COR-L47 (cell line): ENCODE results near the gene ZDHHC3.
A peak's percentile ranks its signal among the peaks of the same experiment; 100 is the strongest.

ENCODE experiments used
- DNase-seq: peaks from one replicate; lab custom pipeline; 2025; lab: John Stamatoyannopoulos, UW

ZDHHC3 gene, protein sequence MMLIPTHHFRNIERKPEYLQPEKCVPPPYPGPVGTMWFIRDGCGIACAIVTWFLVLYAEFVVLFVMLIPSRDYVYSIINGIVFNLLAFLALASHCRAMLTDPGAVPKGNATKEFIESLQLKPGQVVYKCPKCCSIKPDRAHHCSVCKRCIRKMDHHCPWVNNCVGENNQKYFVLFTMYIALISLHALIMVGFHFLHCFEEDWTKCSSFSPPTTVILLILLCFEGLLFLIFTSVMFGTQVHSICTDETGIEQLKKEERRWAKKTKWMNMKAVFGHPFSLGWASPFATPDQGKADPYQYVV

DNA sequence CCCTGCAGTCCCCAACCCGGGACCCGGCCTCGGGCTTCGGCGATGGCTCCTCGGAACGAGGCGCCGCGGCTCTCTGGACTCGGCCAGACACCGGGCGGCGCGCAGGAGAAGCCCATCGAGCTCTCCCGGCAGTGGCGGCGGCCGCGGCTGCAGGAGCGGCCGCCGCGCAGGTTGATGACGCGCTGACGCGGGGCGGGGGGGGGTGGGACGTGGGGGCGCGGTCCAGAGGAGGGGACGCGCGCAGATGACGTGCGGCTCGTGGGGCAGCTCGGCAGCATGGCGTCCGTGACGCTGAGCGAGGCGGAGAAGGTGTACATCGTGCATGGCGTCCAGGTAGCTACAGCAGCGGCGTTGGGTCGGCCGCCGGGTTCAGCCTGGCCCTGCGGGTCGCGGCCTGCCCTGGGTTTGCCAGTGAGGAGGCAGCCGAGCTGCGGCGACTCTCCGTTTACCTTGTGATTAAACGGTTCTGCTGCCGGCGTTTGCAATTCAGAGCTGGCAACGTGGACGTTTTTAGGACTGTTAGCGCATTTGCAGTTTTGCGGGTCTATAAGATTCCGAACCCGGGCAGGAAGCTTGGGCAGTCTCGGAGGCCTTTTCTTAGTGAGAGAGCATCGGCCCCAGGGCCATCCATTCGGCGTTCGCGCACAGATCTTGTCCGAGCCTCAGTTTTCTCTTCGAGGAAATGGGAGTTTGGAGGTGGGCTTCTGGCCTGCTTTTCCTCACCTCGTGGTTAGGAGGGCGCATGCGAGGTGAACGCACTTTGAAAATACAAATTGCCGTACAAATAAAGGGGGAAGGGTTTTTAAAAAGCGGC, at the start of gene ZDHHC3, which contains the start of gene EXOSC7:
Gene ZDHHC3 (minus strand): TSS at position 173 of the 814 bp plus-strand sequence. CDS start 16,738 bp downstream, outside the sequence.
Gene EXOSC7 (plus strand): TSS at position 243 of the 814 bp plus-strand sequence. CDS start 34 bp downstream, at position 277.
- peak; percentile 54 for DNase-seq

- DNase-seq: no peak
Observed at GRCh38 chr3:45024542-45025255, 48.7 kb upstream of the ZDHHC3 start.

DNA sequence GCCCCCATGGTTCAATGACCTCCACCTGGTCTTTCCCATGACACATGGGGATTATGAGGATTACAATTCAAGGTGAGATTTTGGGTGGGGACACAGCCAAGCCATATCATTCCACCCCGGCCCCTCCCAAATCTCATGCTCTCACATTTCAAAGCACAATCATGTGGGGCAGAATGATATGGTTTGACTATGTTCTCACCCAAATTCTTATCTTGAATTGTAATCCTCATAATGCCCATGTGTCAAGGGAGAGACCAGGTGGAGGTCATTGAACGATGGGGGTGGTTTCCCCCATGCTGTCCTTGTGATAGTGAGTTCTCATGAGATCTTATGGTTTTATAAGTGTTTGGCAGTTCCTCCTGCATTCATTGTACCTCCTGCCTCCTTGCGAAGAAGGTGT, 47.7 kb upstream of the ZDHHC3 start:
- DNase-seq: no peak

DNA sequence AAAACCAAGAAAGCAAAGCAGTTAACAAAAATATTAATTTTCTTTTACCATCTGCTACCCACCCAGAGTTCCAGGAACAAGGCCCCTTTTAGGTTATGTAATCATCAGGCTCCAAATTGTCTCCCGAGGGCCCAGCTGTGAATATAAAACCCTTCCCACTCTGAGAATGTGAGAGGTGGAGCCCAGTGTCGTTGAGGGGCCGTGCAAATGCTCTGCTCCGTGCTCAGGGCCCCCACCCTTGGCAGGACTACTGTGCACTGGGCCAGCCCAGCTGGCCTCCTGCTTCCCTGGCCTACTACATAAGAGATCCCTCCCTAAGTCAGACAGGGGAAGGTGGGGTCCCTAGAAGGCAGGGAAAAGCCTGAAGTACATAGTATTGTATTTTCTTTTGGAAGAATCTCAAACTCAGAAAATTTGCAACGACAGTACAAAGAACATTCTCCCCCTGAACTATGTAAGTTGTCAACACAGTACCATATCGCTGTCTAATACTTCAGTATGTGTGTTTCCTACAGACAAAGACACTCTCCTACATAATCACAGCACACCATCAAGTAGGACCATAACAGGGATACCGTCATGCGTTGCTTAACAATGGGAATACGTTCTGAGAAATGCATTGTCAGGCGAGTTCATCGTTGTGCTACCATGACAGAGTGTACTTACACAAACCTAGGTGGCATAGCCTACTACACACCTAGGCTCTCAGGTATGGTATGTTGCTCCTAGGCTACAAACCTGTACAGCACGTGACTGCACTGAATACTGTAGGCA, 45.7 kb upstream of the ZDHHC3 start:
- DNase-seq: no peak

DNA sequence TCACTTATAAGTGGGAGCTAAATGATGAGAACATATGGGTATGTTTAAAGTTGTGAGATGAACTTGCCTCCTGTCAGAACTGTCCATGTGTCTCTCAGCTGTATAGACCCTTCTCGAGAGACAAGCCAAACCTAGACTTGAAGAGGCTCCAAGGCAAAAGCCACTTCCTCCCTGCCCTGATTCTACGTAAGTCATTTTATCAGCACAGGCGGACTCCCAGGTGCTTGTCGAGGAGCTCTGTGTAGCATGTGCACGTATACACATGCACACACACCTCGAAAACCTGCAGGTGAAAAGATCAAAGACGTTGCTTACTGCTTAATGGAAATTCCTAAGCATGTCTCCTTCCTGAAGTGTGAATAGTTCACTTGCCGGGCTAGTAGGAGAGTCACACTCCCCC, 44.6 kb upstream of the ZDHHC3 start:
- DNase-seq: no peak

DNA sequence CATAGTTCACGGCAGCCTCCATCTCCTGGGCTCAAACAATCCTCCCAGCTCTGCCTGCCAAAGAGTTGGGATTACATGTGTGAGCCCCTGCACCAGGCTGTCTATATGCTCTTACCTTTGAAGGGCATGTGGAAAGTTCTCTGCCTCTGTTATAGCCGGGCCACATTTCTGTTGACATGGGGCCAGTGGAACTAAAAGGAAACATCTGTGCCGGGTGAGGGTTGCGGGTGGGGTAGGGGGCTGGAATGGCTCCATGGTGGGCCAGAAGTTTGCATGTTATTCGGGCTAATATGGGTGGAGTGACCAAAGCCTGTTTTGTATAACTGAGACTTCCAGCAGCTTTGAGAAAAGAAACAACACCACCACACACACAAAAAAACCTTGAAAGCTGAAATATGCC, 41.8 kb upstream of the ZDHHC3 start:
- no peak for DNase-seq

GRCh38 chr3:45016916-45017315, 40.9 kb upstream of the ZDHHC3 start:
- DNase-seq: no peak

- no peak for DNase-seq
Observed at GRCh38 chr3:45012577-45012976, 36.6 kb upstream of the ZDHHC3 start.

DNA sequence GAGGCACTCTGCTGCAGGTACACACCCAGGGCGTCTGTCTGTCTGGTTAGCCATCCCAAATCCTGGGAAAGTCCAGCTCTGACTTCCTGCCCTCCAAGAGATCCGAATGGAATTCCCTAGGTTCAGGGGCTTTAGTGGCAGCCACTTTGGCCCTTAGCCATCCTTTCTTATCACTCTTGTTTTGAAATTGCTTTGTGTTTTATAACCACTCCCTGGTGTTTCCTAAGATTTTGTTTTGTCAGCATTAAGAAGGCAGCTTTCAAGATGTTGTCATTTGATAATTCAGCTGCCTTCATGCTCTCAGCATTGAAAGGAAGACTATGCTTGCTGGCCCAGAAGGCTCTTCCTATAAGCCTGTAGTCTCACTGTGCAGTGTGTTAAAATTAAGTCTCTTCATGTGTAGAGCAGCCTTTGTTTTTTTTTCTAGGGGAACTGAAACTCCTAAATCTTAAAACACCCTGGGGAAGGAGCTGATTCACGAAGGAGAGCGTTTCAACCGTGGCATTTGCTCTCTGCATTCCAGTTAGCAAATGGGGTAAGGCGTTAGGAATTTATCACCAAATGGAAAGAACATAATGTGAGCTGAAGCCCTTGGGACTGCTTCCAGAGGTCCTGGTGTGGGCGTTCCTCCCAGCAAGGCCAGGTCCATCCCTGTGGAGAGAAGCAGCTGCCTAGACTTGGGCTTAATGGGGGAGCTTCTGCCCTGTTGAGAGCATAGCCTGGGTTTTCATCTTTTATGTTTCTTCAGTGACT, 36.0 kb upstream of the ZDHHC3 start:
- no peak for DNase-seq

DNA sequence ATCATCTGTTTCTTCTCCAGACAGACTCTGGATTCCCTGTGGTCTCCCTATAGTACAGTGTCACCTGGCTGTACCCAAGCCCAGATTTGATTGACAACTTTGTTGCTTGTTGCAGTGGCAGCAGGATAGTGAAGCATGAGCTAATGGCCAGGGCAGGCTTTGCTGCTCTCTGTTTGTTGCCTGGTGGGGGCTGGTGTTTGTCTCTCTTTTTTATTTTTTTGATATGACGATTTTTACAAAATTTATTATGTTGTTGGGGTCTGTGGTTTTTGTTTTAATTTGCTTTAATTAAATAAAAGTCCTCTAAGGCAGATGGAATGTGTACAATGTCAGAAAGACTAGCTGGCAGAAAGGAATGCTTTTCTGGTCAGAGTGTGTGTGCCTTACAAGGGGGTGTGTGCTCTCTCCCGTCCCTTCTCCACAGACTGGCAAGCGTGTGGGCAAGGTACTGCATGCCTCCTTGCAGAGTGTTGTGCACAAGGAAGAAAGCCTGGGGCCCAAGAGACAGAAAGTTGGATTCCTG, 34.9 kb upstream of the ZDHHC3 start:
- DNase-seq: no peak

- no peak for DNase-seq
Observed at GRCh38 chr3:45009868-45010267, 33.9 kb upstream of the ZDHHC3 start.

GRCh38 chr3:45008117-45008516, 32.1 kb upstream of the ZDHHC3 start:
- DNase-seq: no peak

GRCh38 chr3:45007091-45007490, 31.1 kb upstream of the ZDHHC3 start:
- no peak for DNase-seq

DNA sequence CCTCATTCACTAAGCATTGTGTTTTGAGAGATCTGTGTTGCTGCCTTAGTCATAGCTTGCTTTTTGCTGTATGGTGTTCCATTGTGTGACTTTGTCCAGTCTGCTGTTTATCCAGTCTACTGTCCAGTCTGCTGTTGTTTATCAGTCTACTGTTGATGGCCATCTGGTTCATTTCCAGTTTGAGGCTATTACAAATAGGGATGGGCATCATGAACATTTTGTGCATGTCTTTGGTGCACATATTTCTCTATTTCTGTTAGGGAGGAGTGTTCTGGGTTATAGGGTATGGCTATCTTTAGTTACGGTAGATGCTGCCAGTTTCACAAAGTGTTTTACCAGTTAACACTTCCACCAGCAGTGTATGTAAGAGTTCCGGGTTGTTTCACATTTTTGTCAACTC, 27.9 kb upstream of the ZDHHC3 start:
- DNase-seq: no peak

DNA sequence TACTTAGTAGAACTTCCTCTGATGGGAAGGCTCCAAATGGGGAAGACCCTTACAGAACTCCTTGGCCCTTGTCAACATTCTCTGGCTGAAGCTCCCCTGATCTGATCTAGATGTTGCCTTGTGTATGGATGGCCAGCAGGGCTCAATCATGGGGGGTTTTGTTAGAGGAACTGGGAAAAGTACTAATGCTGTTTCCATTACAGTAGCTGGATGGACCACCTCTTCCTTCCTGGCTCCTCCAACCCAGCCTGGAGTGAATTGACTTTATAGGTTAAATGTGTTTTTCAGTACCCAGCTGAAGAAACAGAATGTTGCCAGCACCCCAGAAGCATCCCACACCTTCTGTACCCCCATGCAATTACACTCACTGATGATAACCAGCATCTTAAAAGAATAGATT, 27.4 kb upstream of the ZDHHC3 start:
- no peak for DNase-seq

- DNase-seq: no peak
Observed at GRCh38 chr3:45002720-45003119, 26.7 kb upstream of the ZDHHC3 start.

GRCh38 chr3:45002139-45002660, 26.2 kb upstream of the ZDHHC3 start:
- no peak for DNase-seq

GRCh38 chr3:45001738-45002137, 25.8 kb upstream of the ZDHHC3 start:
- DNase-seq: no peak

- no peak for DNase-seq
Observed at GRCh38 chr3:45000823-45001222, 24.8 kb upstream of the ZDHHC3 start.

DNA sequence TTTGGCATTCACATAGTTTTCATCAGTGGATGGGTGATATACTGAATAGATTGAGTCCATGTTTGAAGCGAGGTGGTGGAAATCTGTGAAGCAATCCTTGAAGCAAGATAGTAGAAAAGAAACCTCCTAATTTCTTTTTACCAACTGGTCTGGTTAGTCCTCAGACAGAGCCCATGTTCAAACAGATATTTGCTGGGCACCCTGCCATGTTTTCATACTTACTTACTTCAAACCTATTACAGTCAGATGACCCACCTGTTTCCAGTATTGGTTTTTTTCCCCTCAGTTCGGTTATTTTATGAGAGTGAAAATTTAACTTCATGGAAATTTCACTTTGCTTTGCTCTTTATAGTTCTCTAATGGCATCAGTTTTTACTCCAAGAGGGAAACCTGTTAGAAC, 23.8 kb upstream of the ZDHHC3 start:
- DNase-seq: no peak

DNA sequence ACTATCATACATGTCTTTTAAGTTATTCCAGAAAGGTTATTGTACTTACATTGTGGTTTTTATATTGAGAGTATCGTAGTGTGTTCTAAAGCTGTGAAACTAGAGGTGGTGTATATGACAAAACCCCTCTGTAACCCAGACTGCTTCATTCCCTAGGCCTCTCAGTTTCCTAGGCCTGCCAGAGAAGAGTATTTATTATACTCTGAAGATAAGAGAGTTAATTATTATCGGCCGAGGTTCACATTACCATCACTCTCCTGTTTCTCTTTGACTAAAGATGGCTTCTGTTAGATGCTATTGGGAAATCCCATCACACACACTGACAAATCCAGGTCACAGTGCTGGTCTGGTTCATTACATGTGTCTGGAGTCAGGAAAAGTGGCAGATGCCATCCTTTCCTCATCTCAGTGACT, 20.6 kb upstream of the ZDHHC3 start:
- no peak for DNase-seq
